IPS DF 4.7 (cell line): Measurements from ENCODE around the gene SLC9B1.

ENCODE experiments used
- DNase-seq: peaks from one replicate; pipeline ENCODE4 v3.0.0-alpha.2; 2013; ENCODE audit warnings: low spot score; ENCODE audit errors: extremely low read depth

Gene SLC9B1

DNA sequence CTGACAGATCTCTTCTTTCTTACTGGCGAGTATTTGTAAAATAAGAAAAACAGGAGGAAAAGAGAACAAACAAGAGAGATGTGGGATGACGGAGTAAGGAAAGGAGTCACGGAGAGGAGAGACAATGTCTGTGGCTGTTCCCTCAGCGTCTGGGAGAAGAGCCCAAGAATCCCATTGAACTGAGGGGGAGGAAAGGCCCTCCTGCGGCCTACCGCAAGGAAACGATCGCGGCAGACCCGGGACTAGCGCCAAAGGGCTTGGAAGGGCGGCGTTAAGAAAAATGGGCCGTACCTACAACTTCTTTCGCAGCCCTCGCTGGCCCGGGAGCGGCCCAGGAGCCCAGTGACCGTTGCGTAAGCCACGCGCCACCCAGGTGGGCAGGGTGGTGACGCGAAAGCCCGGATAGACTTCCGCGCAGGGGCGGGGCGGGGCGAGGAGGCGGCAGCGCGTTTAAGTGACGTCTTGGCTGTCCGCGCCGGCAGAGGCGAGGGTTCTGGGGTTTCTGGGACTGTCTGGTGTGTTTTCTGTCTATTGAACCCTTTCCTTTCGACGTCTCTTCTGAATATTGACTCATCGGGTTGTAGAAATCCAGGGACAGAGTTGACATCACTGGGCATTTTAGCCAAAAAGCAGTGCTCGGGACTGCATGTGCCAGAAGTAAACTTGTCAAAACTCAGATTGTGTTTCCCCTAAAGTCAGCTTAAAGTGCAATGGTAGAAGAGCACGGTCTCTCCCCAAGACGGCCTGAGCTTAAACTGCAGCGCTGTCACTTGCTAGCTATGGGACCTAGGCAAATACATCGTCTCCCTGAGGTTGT, at the start of gene SLC9B1:
SLC9B1 (minus strand) TSS at position 398 of the 817 bp plus-strand sequence. CDS start 27,994 bp downstream, outside the sequence.
- peak; percentile 44 for DNase-seq

DNA sequence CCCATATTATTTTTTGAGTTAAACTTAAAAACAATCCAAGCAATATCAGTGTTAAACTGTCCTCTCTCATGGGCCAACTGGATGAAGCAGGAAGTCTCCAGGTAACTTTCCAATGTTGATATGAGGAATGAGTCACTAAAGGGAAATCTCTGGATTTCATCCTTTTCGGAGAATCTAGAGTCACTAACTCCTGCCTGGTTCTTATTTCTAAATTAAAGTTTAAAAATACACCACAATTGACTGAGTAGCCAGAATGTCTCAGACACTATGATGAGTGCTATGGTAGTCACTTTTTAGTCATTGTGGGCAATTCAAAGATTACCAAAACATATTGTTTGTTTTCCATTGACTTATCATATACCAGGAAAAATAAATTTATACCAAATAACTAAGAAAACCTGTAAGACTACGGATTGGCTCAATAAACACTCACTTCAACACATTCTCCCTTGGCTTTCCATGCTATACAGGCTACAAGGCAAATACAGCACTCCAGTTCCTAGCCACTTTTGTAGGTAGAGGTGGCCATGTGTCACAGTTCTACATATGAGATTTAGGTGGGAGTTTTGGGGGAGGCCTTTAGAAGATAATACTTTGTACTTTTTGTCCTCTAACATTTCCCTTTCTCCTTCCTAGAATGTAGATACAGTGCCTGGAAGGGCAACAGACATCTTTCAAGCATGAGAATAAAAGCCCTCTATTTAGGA, 48.5 kb upstream of the SLC9B1 start:
- DNase-seq, result no peak

- no peak for DNase-seq
Observed at GRCh38 chr4:103060453-103061148, 41.1 kb upstream of the SLC9B1 start.

- DNase-seq, result no peak
Observed at GRCh38 chr4:103054030-103054429, 34.5 kb upstream of the SLC9B1 start.

- DNase-seq, result no peak
Observed at GRCh38 chr4:103052779-103053178, 33.3 kb upstream of the SLC9B1 start.

DNA sequence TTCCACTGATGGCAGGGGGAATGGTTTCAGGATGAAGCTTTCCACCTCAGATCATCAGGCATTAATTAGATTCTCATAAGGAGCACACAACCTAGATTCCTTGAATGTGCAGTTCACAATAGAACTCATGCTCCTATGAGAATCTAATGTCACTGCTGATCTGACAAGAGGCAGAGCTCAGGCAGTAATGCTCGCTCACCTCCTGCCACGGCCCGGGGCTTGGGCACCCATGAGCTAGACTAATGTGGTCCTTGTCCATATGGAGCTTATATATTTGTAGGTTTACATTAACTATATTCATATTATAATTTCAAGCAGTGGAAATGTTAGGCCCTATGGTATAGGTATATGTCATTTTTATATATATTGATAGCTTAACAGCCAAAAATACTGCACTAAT, 32.6 kb upstream of the SLC9B1 start:
- DNase-seq, result no peak

GRCh38 chr4:103050736-103051436, 31.4 kb upstream of the SLC9B1 start:
- no peak for DNase-seq

DNA sequence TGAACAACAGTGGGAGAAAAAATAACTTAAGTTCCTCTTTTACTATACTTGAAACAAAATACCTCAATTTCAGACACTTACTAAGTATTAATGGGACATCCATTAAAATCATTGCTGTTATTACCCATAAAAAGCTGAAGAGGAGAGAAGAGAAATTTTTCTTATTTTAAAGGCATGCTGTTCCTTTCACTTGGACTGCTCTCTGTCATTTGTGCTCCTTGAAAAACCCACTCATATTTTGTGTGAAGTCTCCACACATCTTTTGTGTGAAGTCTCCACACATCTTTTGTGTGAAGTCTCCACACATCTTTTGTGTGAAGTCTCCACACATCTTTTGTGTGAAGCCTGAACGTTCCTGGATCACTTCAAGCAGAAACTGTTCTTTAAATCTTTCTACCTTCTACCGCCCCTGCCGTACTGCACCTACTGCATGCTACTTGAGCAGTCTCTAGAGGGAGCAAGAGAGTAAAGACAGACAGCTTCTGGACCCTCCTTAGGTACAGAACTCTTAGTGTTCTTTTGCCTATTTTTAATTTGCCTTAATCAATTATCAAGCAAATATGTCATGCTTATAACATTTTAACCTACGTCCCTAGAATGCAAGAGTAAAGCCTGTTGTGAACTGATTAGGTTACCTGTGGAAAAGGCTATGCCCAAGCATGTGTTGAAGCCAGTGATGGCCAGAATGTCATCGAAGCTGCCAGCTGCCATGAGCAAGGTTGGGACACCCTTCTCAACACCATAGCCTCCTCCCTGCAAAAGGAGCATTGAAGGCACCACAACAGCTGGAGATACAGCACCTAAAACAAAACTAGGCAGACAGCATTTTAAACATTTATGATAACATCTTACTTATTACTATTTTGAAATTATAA, 27.1 kb upstream of the SLC9B1 start:
- no peak for DNase-seq

- no peak for DNase-seq
Observed at GRCh38 chr4:103044183-103044582, 24.7 kb upstream of the SLC9B1 start.

DNA sequence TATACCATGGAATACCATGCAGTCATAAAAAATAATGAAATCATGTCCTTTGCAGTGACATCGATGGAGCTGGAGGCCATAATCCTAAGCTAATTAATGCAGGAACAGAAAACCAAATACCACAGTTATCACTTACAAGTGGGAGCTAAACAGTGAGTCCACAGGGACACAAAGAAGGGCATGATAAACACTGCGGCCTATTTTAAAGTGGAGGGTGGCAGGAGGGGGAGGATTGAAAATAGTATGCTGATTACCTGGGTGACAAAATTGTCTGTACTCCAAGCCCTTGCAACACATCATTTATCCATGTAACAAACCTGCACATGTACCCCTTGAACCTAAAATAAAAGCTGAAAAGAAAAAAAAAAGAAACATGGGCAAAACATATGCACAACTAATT, 16.7 kb upstream of the SLC9B1 start:
- no peak for DNase-seq

DNA sequence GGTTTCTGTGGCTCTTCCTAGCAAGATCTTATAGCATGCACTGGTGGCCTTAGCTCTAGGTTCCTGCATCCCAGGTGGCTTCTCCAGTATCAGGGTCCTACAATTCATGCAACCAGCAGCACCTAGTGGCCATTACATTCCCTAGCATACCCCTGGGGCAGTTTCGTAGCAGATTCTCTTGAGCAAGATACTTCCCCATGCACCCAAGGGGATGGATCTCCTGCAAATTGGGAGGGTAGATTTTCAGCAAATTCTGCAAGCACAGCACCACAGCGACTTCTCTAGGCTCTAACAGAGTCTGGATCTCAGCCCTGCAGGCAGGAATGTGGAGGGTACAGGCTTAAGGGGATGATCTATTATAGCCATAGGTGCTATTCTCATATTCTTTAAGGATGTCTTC, 13.1 kb upstream of the SLC9B1 start:
- peak; percentile 68 for DNase-seq

DNA sequence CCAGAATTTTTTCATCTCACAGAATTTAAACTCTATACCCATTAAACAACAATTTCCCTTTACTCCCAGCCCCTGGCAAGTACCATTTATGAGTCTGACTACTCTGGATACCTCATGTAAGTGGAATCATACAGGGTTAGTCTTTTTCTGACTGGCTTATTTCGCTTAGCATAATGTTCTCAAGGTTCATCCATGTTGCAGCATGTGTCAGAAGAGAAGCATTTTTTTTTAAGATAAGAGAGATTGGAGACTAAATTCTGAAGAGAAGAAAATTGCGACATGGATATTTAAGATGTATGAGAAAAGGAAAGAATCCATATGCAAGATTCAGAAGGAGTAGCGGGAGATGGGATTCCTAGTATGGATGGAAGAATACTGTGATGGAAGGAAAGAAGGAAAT, 11.3 kb upstream of the SLC9B1 start:
- no peak for DNase-seq

- DNase-seq, result no peak
Observed at GRCh38 chr4:103029300-103029699, 9.8 kb upstream of the SLC9B1 start.

- no peak for DNase-seq
Observed at GRCh38 chr4:103026868-103027267, 7.4 kb upstream of the SLC9B1 start.

DNA sequence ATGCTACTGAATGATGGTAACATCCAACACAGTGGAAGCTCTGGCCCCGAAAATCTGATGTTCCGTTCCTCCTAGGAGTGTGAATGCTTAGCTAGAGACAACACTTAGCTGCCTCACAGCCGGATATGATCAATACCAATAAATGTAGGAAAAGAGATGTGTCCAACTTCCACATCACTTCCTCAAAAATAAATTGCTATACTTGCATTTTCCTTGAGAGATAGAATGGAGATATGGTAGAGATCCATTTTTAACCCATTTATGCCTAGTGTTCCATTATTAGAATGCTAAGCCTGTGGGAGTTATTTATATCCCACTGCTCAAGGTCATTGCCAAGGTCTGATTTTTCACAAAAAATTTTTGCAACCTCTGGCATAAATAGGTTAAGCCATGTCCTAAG, 5.5 kb upstream of the SLC9B1 start:
- DNase-seq, result no peak

GRCh38 chr4:103021120-103021519, 1.6 kb upstream of the SLC9B1 start:
- DNase-seq, result no peak

DNA sequence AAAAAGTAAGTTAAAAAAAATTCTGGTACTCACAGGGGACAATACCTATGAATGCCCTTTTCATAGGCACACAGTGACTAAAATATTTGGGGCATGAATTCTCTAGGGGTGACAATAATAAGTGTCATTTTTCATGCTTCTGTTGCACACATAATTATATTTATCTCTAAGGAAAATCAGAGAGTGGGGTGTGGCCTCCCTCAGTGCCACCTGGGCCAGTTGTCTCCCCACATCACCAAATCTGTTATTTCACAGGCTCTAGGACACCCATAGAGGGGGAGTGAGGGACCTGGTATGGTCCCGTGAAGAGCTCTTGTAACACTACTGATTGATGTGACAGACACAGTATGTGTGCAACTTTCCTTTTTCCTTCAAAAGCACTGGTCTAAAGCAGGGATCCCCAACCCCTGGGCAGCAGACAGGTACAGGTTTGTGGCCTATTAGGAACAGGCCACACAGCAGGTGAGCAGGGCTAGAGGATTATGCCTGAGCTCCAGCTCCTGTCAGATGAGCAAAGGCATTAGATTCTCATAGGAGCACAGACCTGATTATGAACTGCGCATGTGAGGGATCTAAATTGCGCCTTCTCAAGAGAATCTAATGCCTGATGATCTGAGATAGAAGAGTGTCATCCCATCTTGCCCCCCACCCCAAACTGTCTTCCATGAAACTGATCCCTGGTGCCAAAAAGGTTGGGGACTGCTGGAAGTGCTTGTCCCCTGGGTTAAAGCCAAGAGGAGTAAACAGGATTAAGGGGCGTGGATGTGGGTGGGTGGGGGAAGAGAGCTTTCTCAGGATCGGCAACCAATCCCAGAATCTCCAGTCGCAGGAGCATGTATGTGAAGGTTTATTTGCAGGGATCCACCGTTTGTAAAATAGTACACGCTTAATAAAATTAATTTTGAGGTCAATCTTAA, 856 bp downstream of the SLC9B1 start:
- no peak for DNase-seq

DNA sequence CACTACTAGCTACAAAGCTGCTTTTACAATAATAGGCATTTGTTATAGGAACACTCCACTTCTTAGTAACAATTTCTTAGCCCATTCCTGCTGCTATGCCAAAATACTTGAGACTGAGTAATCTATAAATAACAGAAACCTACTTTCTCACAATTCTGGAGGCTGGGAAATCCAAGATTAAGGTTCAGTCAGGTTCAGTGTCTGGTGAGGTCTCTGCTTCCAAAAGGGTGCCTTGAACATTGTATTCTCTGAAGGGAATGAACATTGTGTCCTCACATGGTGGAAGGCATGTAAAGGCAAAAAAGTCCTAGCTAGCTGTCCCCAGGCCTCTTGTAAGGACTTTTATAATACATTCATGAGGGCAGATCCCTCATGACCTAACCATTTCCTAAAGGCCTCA, 7.0 kb downstream of the SLC9B1 start:
- no peak for DNase-seq

- DNase-seq, result no peak
Observed at GRCh38 chr4:103012060-103012459, 7.4 kb downstream of the SLC9B1 start.
